Tibial artery (tissue), 4 donors: ENCODE measurements around the gene RYR2.
A peak's percentile ranks its signal among the peaks of the same experiment; 100 is the strongest.

Experiments
- DNase-seq, 2 donors: peaks; one replicate each; pipeline ENCODE4 v3.0.0-alpha.2; 2019
- H3K27ac ChIP-seq, 2 donors: fragments of 200-600 bp; sonication (generic) in 1 of 2; 1 replicate in 1 of 2; 2 replicates in 1 of 2; pipeline ENCODE4 v1.5.1; 2018 to 2019; ENCODE audit warnings: mild to moderate bottlenecking in 1 of 2
- H3K27me3 ChIP-seq, 2 donors: fragments of 200-600 bp; sonication (generic) in 1 of 2; one replicate each; pipeline versions ENCODE4 v1.5.1 to v1.6.0; 2016 to 2019
- H3K36me3 ChIP-seq, 3 donors: fragments of 200-600 bp; sonication (generic) in 2 of 3; one replicate each; pipeline ENCODE4 v1.5.1; 2016 to 2019; ENCODE audit warnings: mild to moderate bottlenecking in 2 of 3
- H3K4me1 ChIP-seq, 4 donors: fragments of 200-600 bp; sonication (generic) in 2 of 4; 1 replicate in 3 of 4; 2 replicates in 1 of 4; pipeline ENCODE4 v1.5.1; 2016 to 2019
- H3K4me3 ChIP-seq, 2 donors: fragments of 200-600 bp; sonication (generic) in 1 of 2; 1 replicate in 1 of 2; 2 replicates in 1 of 2; pipeline ENCODE4 v1.5.1; 2018 to 2019; ENCODE audit warnings: mild to moderate bottlenecking in 2 of 2
- H3K9me3 ChIP-seq, 3 donors: fragments of 200-600 bp; sonication (generic) in 1 of 3; one replicate each; pipeline ENCODE4 v1.5.1; 2016 to 2019
- CTCF ChIP-seq, 2 experiments: fragments of 200-600 bp in 1 of 2; fragments of 450-650 bp in 1 of 2; IDR thresholded peaks; one replicate each; pipeline ENCODE4 v1.5.1; 2017 to 2019; ENCODE audit warnings: antibody characterized with exemption in 2 of 2, mild to moderate bottlenecking in 1 of 2, moderate library complexity in 1 of 2
- intact Hi-C: fragments of 100-400 bp; cut with DNase I; formaldehyde crosslinking; loops from one replicate; pipeline ENCODE4 v1.15.0; 2023; ENCODE audit warnings: low total_unique reads

RYR2 gene

GRCh38 chr1:237041795-237042525 lies at the start of gene RYR2:
Gene RYR2 (plus strand): TSS chr1:237042184. CDS start chr1:237042522, 338 bp downstream.
- no peaks in the 10 kb centered on the region for H3K9me3 ChIP-seq
- peak in 1 of 2 donors; percentile 76 for DNase-seq
- peak within 1 kb of the TSS; percentile 82 to 86 for H3K27ac ChIP-seq
- intact Hi-C loops = loop anchor here (10.0 kb wide), 1 partner anchor 343 kb away; no protein-coding TSS in a partner anchor
- peak; percentile 40 to 83 for TF ChIP-seq CTCF (IDR thresholded peaks at IDR 0.05)
- peak within 1 kb of the TSS; percentile 74 to 86 for H3K4me3 ChIP-seq
- no peaks in the 10 kb centered on the region for H3K36me3 ChIP-seq
- H3K4me1 ChIP-seq = peaks cover 0 to 48% (median 19%) of the 10 kb centered on the region in 4 donors
- H3K27me3 ChIP-seq = peaks cover 0 to 5% of the 10 kb centered on the region in 2 donors

GRCh38 chr1:236992449-236992848 lies 49.5 kb upstream of the RYR2 start:
- intact Hi-C loops = no loop called here
- Histone ChIP-seq H3K9me3 (peaks cover 0 to 5% (median 2%) of the 10 kb centered on the region in 3 donors), H3K36me3 (no peaks in the 10 kb centered on the region), H3K4me1 (no peaks in the 10 kb centered on the region), H3K27ac (no peak overlapping the region), H3K27me3 (no peaks in the 10 kb centered on the region), H3K4me3 (no peak overlapping the region)
- DNase-seq = no peak
- TF ChIP-seq CTCF (IDR thresholded peaks at IDR 0.05) = no peak

DNA sequence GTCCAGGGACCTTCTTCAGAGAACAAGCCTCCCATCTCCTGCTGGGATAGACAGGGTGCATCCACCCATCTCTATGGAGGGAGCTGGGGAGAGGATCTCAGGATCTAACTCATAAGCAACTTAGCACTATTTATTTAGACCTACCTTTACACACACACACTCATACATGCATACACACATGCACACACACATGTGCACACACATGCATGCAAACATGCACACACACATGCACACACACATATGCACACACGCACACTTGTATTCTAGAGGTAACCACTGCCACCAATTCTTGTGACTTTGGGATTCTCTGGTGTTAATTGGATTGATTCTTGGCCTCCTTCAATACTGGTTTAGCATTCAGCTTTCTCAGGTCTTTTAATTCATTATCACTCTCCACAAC lies 47.5 kb upstream of the RYR2 start:
- DNase-seq = no peak
- H3K9me3 ChIP-seq = peaks cover 0 to 5% (median 0%) of the 10 kb centered on the region in 3 donors
- TF ChIP-seq CTCF (IDR thresholded peaks at IDR 0.05) = no peak
- H3K27me3 ChIP-seq = no peaks in the 10 kb centered on the region
- no peak overlapping the region for H3K27ac ChIP-seq
- H3K4me1 ChIP-seq = no peaks in the 10 kb centered on the region
- H3K36me3 ChIP-seq = no peaks in the 10 kb centered on the region
- intact Hi-C loops = no loop called here
- H3K4me3 ChIP-seq = no peak overlapping the region

DNA sequence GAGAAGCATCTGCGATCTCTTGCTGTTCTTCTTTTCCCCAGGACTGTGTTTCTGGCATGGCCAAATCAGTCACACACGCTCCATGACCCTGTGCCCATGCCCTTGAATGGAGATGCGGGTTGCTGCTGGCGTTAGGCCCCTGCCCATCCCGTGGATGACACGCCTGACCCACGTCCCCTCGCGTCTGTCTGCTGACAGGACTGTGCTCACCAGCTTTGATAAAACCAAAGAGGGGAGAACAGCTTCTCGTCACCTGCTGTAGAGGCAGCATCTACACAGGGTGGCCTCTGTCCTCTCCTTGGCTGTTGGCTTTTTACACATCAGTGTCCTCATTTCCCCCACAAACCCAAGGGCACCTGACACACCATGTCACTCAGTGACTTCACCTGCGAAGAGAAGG lies 44.6 kb upstream of the RYR2 start:
- H3K4me1 ChIP-seq = no peaks in the 10 kb centered on the region
- H3K27me3 ChIP-seq = no peaks in the 10 kb centered on the region
- H3K27ac ChIP-seq = no peak overlapping the region
- no peak overlapping the region for H3K4me3 ChIP-seq
- intact Hi-C loops = no loop called here
- no peak for TF ChIP-seq CTCF (IDR thresholded peaks at IDR 0.05)
- no peak for DNase-seq
- no peaks in the 10 kb centered on the region for H3K9me3 ChIP-seq
- H3K36me3 ChIP-seq = no peaks in the 10 kb centered on the region

GRCh38 chr1:236997882-236998281 lies 44.1 kb upstream of the RYR2 start:
- intact Hi-C loops = no loop called here
- Histone ChIP-seq H3K27ac (no peak overlapping the region), H3K4me3 (no peak overlapping the region), H3K4me1 (no peaks in the 10 kb centered on the region), H3K9me3 (no peaks in the 10 kb centered on the region), H3K27me3 (no peaks in the 10 kb centered on the region), H3K36me3 (no peaks in the 10 kb centered on the region)
- no peak for DNase-seq
- no peak for TF ChIP-seq CTCF (IDR thresholded peaks at IDR 0.05)
